Measurements from ENCODE around the gene CD59. TPM values are rescaled to one million over a fixed set of nuclear protein-coding genes. Genes with fewer than 3 reads are reported as not detected.

CD59 gene
- total and polyA plus RNA-seq, 9 of the 15 experiments (the other 6 are each of a cell fraction or from before 2014, with no cell fraction given) = 38.1 to 338 (median 173) TPM

DNA sequence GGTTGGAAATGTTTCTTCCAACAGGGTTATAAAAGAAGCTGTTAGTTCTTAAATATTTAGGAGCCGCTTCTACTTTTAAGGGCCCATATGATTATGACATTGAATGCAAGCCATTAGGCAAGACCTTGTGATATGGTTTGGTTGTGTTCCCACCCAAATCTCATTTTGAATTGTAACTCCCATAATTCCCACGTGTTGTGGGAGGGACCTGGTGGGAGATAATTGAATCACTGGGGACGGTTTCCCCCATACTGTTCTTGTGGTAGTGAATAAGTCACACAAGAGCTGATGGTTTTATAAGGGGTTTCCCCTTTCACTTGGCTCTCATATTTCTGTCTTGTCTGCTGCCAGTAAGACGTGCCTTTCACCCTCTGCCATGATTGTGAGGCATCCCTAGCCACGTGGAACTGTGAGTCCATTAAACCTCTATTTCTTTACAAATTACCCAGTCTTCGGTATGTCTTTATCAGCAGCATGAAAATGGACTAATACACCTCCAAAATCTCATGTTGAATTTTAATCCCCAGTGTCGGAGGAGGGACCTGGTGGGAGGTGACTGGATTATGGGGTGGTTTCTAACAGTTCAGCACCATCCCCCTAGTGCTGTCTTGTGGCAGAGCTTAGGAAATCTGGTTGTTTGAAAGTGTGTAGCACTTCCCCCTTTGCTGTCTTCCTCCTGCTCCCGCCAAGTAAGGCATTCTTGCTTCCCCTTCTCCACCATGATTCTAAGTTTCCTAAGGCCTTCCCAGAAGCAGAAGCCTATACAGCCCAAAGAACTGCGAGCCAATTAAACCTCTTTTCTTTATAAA lies 4.3 kb downstream of the CD59 start (continued):
- TF ChIP-seq, protein P1, sequence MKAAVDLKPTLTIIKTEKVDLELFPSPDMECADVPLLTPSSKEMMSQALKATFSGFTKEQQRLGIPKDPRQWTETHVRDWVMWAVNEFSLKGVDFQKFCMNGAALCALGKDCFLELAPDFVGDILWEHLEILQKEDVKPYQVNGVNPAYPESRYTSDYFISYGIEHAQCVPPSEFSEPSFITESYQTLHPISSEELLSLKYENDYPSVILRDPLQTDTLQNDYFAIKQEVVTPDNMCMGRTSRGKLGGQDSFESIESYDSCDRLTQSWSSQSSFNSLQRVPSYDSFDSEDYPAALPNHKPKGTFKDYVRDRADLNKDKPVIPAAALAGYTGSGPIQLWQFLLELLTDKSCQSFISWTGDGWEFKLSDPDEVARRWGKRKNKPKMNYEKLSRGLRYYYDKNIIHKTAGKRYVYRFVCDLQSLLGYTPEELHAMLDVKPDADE (conservative IDR thresholded peaks at IDR 0.05; ENCODE audit: control insufficient read depth, low read depth, low read length) = no peak
- TF ChIP-seq RCOR1 (IDR thresholded peaks at IDR 0.05; ENCODE audit: borderline replicate concordance in 1 of 2, low read depth in 2 of 2, low read length in 2 of 2) = no peak
- TF ChIP-seq HDAC6 (IDR thresholded peaks at IDR 0.05; ENCODE audit: low read depth, low read length) = no peak
- TF ChIP-seq, protein P2, sequence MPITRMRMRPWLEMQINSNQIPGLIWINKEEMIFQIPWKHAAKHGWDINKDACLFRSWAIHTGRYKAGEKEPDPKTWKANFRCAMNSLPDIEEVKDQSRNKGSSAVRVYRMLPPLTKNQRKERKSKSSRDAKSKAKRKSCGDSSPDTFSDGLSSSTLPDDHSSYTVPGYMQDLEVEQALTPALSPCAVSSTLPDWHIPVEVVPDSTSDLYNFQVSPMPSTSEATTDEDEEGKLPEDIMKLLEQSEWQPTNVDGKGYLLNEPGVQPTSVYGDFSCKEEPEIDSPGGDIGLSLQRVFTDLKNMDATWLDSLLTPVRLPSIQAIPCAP (CRISPR knock-in tag; IDR thresholded peaks at IDR 0.05; ENCODE audit: borderline replicate concordance) = no peak
- TF ChIP-seq POLR2H (tag; IDR thresholded peaks at IDR 0.05; ENCODE audit: low read depth) = no peak

DNA sequence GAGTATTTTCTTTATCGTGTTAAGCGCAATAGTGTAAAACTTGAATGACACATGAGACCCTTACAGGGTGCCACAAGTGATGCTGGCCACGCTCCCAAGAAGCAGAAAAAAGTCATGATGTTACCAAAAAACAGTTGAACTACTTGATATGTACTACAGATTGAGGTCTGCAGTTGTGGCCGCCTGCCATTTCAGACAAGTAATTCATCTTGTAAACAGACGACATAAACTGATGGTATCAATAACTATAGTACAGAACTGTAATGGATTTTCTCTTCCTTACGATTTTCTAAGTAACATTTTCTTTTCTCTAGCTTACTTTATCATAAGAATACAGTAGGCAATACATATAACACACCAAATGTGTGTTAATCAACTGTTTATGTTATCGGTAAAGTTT lies 5.5 kb downstream of the CD59 start:
- H3K4me1 ChIP-seq (replicated peaks in 1 of 2; ENCODE audit: control insufficient read depth in 2 of 2, insufficient read depth in 2 of 2, low read length in 2 of 2) = peaks cover 3 to 45% of the 10 kb centered on the region in 2 experiments; a peak in 4 of 5 replicates
- H4K20me1 ChIP-seq (replicated peaks; ENCODE audit: control insufficient read depth, insufficient read depth, low read length) = peaks cover 16% of the 10 kb centered on the region; the same call in 1 of the 2 replicates
- no peak overlapping the region for H3K4me3 ChIP-seq
- 26% methylated on average over 7 of the region's 7 CpGs for WGBS (ENCODE audit: insufficient coverage, low coverage, missing lambda C conversion rate)
- H3K27ac ChIP-seq (ENCODE audit: extremely low read depth, low read depth, low read length) = peak overlapping the region; percentile 5; the same call in 1 of the 3 replicates
- FAIRE-seq (peak; percentile 6), DNase-seq (ENCODE audit: extremely low read depth in 1 of 4, low spot score in 3 of 4) (peak in 1 of 4 experiments; percentile 29), ATAC-seq (no peak)
- no peaks in the 10 kb centered on the region for H3K9me1 ChIP-seq (ENCODE audit: control insufficient read depth, insufficient read depth, low read length)
- ChIA-PET POLR2A (no interaction called here), CTCF (ENCODE audit: low intra/inter-chr PET ratio) (no interaction called here)
- H3K4me2 ChIP-seq (ENCODE audit: insufficient read depth, low read length) = peak overlapping the region; percentile 59
- in situ Hi-C loops (cut with MboI) (no loop called here), intact Hi-C loops (cut with micrococcal nuclease) (no loop called here)
- BruUV-seq (replicated peaks) = no TSS peak
- H3K9ac ChIP-seq (ENCODE audit: insufficient read depth in 1 of 2, low read depth in 2 of 2, low read length in 2 of 2) = peak overlapping the region in 1 of 2 experiments; percentile 10; a peak in 1 of 4 replicates
- peaks cover 27% of the 10 kb centered on the region for H3K36me3 ChIP-seq (ENCODE audit: control insufficient read depth, insufficient read depth, low read length)
- H3K9me3 ChIP-seq (replicated peaks; ENCODE audit: control insufficient read depth, insufficient read depth, low read depth, low read length) = no peaks in the 10 kb centered on the region; the same call in 1 of the 2 replicates
- no peaks in the 10 kb centered on the region for H3K27me3 ChIP-seq (ENCODE audit: control insufficient read depth in 2 of 2, insufficient read depth in 2 of 2, low read length in 2 of 2)
- H3K79me2 ChIP-seq (ENCODE audit: control insufficient read depth, insufficient read depth, low read length) = peaks cover 84% of the 10 kb centered on the region
- H2AFZ ChIP-seq (ENCODE audit: low read depth, low read length) = no peak overlapping the region
- no peak for TF ChIP-seq ZNF184 (CRISPR knock-in tag; IDR thresholded peaks at IDR 0.05)
- peak; percentile 88 for TF ChIP-seq MEIS2 (IDR thresholded peaks at IDR 0.05; ENCODE audit: partially characterized antibody)
- TF ChIP-seq EP400 (IDR thresholded peaks at IDR 0.05) = no peak
- TF ChIP-seq, protein P3, sequence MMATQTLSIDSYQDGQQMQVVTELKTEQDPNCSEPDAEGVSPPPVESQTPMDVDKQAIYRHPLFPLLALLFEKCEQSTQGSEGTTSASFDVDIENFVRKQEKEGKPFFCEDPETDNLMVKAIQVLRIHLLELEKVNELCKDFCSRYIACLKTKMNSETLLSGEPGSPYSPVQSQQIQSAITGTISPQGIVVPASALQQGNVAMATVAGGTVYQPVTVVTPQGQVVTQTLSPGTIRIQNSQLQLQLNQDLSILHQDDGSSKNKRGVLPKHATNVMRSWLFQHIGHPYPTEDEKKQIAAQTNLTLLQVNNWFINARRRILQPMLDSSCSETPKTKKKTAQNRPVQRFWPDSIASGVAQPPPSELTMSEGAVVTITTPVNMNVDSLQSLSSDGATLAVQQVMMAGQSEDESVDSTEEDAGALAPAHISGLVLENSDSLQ (IDR thresholded peaks at IDR 0.05) = peak; percentile 60; the same call in 1 of the 2 replicates
- no peak for TF ChIP-seq KAT2B (IDR thresholded peaks at IDR 0.05; ENCODE audit: low read depth, low read length)
- TF ChIP-seq, protein P4, sequence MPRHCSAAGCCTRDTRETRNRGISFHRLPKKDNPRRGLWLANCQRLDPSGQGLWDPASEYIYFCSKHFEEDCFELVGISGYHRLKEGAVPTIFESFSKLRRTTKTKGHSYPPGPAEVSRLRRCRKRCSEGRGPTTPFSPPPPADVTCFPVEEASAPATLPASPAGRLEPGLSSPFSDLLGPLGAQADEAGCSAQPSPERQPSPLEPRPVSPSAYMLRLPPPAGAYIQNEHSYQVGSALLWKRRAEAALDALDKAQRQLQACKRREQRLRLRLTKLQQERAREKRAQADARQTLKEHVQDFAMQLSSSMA (CRISPR knock-in tag; IDR thresholded peaks at IDR 0.05) = no peak
- peak; percentile 16; the same call in 1 of the 2 replicates for TF ChIP-seq CEBPB (tag; IDR thresholded peaks at IDR 0.05)
- no peak for TF ChIP-seq CBFB (CRISPR knock-in tag; IDR thresholded peaks at IDR 0.05)

Data from K562 (cell line).